Neural cell (in vitro differentiated cells): ENCODE measurements around the gene USP34.

ENCODE experiments used
- EP300 ChIP-seq: fragments of 450-650 bp; conservative IDR thresholded peaks from 2 replicates; pipeline ENCODE4 v1.6.1; 2014; ENCODE audit warnings: antibody characterized with exemption, mild to moderate bottlenecking, moderate library complexity; ENCODE audit not compliant: poor library complexity, severe bottlenecking
- EZH2 ChIP-seq: fragments of 200-600, 300-800 bp; shearing (Covaris generic), sonication (generic); IDR thresholded peaks from 2 replicates; pipeline ENCODE4 v1.6.1; 2014; ENCODE audit warnings: antibody characterized with exemption, low read length, borderline replicate concordance, mild to moderate bottlenecking; ENCODE audit not compliant: insufficient read depth, poor library complexity, severe bottlenecking
- MXI1 ChIP-seq: fragments of 450-650 bp; conservative IDR thresholded peaks from 2 replicates; pipeline ENCODE4 v1.6.1; 2014; ENCODE audit warnings: antibody characterized with exemption, mild to moderate bottlenecking; ENCODE audit not compliant: poor library complexity, severe bottlenecking
- POLR2AphosphoS5 ChIP-seq: IDR thresholded peaks from 2 replicates; pipeline ENCODE4 v1.6.1; 2012
- RAD21 ChIP-seq: fragments of 450-650 bp; conservative IDR thresholded peaks from 2 replicates; pipeline ENCODE4 v1.6.1; 2014; ENCODE audit warnings: antibody characterized with exemption, mild to moderate bottlenecking, moderate library complexity
- SMC3 ChIP-seq: fragments of 450-650 bp; conservative IDR thresholded peaks from 2 replicates; pipeline ENCODE4 v1.6.1; 2014; ENCODE audit warnings: antibody characterized with exemption, mild to moderate bottlenecking, moderate library complexity; ENCODE audit not compliant: poor library complexity
- TAF1 ChIP-seq: IDR thresholded peaks from 2 replicates; pipeline ENCODE4 v1.6.1; 2012; ENCODE audit warnings: low read depth
- TF ChIP-seq, protein P1 (sequence below): fragments of 450-650 bp; IDR thresholded peaks from 2 replicates; pipeline ENCODE4 v1.5.1; 2014; ENCODE audit warnings: antibody characterized with exemption, mild to moderate bottlenecking, moderate library complexity; ENCODE audit not compliant: poor library complexity, severe bottlenecking
- TF ChIP-seq, protein P2 (sequence below): IDR thresholded peaks from 2 replicates; pipeline ENCODE4 v1.6.1; 2012; ENCODE audit warnings: borderline replicate concordance

DNA sequence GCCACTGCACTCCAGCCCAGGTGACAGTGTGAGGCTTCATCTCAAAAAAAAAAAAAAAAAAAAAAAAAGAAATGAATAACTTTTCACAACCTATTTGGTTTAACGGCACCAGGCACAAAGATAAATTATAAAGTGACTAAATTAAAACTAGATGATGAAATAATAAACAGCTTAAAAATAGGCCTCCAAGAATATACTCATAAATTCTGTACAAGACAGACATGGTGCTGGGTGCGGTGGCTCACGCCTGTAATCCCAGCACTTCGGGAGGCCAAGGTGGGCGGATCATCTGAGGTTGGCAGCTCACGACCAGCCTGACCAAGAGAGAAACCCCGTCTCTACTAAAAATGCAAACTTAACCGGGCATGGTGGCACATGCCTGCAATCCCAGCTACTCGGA, 19.7 kb downstream of the USP34 start:
- no peak for TF ChIP-seq RAD21
- TF ChIP-seq TAF1: no peak
- TF ChIP-seq, protein P1, sequence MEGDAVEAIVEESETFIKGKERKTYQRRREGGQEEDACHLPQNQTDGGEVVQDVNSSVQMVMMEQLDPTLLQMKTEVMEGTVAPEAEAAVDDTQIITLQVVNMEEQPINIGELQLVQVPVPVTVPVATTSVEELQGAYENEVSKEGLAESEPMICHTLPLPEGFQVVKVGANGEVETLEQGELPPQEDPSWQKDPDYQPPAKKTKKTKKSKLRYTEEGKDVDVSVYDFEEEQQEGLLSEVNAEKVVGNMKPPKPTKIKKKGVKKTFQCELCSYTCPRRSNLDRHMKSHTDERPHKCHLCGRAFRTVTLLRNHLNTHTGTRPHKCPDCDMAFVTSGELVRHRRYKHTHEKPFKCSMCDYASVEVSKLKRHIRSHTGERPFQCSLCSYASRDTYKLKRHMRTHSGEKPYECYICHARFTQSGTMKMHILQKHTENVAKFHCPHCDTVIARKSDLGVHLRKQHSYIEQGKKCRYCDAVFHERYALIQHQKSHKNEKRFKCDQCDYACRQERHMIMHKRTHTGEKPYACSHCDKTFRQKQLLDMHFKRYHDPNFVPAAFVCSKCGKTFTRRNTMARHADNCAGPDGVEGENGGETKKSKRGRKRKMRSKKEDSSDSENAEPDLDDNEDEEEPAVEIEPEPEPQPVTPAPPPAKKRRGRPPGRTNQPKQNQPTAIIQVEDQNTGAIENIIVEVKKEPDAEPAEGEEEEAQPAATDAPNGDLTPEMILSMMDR: no peak
- no peak for TF ChIP-seq POLR2AphosphoS5
- TF ChIP-seq EZH2: no peak
- no peak for TF ChIP-seq EP300
- TF ChIP-seq MXI1: no peak
- TF ChIP-seq SMC3: no peak
- TF ChIP-seq, protein P2, sequence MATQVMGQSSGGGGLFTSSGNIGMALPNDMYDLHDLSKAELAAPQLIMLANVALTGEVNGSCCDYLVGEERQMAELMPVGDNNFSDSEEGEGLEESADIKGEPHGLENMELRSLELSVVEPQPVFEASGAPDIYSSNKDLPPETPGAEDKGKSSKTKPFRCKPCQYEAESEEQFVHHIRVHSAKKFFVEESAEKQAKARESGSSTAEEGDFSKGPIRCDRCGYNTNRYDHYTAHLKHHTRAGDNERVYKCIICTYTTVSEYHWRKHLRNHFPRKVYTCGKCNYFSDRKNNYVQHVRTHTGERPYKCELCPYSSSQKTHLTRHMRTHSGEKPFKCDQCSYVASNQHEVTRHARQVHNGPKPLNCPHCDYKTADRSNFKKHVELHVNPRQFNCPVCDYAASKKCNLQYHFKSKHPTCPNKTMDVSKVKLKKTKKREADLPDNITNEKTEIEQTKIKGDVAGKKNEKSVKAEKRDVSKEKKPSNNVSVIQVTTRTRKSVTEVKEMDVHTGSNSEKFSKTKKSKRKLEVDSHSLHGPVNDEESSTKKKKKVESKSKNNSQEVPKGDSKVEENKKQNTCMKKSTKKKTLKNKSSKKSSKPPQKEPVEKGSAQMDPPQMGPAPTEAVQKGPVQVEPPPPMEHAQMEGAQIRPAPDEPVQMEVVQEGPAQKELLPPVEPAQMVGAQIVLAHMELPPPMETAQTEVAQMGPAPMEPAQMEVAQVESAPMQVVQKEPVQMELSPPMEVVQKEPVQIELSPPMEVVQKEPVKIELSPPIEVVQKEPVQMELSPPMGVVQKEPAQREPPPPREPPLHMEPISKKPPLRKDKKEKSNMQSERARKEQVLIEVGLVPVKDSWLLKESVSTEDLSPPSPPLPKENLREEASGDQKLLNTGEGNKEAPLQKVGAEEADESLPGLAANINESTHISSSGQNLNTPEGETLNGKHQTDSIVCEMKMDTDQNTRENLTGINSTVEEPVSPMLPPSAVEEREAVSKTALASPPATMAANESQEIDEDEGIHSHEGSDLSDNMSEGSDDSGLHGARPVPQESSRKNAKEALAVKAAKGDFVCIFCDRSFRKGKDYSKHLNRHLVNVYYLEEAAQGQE: no peak
